Activated CD4-positive, alpha-beta T cell treated with anti-CD3 and anti-CD28 coated beads, Interleukin-2, amount 50 U/mL, for 48 hours (primary cell): ENCODE data around the gene FAM241B.

Experiments used
- DNase-seq, 2 experiments: peaks; one replicate each; pipeline ENCODE4 v3.0.0-alpha.2; 2020

FAM241B gene

GRCh38 chr10:69668721-69669120 is 38.7 kb downstream of the FAM241B start:
- no peak for DNase-seq

DNA sequence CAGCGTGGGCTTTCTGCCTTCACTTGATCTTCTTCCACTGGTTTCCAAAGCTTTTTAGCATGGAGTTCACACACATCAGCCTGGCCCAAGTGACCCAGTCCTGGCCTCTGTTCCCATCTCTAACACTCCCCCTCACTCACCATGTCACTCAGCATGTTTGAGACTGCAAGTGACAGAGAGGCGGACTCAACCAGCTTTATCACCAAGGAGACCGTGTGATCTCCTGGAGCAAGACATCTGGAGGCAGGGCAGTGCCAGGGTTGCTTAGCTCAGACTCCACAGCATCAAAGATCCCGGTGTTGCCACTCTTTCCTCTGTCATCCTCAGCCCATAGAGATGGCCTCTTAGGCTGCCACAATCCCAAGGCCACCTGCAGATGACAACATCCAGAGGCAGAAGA is 39.4 kb downstream of the FAM241B start:
- no peak for DNase-seq

DNA sequence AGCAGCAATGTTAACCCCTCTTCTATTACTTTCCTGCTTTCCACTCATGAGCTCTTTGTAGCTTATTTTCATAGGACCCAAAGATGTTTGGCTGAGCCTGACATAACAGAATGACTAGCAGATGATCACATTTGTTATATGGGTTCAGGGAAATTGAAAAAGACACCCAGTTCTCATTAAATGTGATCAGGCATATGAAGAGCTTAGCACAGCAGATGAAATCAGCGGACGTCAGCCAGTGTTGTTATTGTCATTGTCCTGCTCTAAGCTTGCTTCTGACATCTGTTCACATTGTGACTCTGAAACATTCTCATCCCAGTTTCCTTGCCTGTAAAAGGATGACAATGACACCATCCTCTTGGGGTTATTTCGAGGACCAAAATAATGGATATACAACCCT is 43.5 kb downstream of the FAM241B start:
- DNase-seq, result no peak

DNA sequence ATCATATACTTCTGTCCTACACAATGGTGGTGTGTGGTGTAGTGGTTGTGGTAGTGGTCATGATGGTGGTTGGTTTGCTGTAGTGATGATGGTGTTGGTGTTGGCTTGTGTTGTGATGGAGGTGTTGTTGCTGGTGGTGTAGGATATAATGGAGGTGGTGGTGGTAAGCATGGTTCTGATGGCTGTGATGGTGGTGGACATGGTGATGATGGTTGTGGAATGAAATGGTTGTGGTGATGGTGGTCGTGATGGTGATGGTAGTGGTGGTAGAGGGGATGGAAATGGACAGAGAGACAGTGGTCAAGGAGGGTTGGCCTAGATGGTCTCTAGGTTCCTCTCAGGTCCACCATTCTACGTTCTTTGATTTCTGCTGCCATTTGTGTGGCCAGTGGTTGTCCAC is 44.7 kb downstream of the FAM241B start:
- no peak for DNase-seq

- no peak for DNase-seq
These were observed 46.3 kb downstream of the FAM241B start for GRCh38 chr10:69676301-69676700.

GRCh38 chr10:69677985-69678654 is 48.1 kb downstream of the FAM241B start:
- DNase-seq, result no peak

- no peak for DNase-seq
These were observed 49.7 kb downstream of the FAM241B start for GRCh38 chr10:69679736-69680135.

DNA sequence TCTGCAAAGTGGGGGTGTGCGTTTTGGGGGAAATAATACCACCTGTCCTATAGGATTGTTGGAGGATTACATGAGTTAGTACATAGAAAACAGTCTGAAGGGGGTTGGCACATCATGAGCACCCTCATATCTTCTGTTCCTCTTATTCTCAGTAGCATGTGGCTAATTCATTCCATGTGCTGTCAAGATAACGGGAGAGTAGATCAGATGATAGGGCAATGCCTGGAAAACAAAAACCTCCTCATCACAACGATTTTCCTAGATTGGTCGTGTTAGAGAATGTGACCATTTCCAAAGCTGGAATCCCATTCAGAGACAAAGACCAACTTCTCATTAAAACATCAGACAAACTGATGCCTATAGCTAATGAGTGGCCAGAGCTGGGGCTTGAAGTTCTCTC is 50.6 kb downstream of the FAM241B start:
- DNase-seq, result no peak

GRCh38 chr10:69681436-69681835 is 51.4 kb downstream of the FAM241B start:
- no peak for DNase-seq

DNA sequence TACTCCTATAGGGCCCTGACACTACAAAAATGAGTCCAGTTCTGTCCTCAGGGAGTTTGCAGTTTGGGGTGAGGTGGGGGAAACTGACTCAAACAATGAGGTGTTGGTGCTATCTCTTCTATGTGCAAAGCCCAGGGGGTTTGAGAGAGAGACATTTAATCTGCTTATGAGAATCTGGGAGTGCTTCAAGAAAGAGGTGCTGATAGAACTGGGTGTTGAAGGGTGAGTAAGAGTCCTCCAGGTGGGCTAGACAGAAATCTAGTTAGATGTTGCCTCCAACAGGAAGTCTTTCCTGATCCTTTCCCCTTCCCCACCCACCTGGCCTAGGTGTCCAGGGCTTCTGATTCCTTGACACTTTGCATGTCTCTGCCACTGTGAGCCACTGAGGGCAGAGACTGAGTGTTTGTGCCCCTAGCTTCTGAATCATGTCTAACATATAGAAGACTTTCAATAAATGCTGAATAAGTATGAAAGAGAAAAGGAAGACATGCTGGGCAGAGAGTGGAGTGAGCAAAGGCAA is 53.0 kb downstream of the FAM241B start:
- no peak for DNase-seq
